RPMI8226 (cell line): ENCODE data around the gene B9D1.

ENCODE experiments used
- DNase-seq: peaks from one replicate; pipeline ENCODE4 v3.0.0-alpha.2; 2015

Gene B9D1

DNA sequence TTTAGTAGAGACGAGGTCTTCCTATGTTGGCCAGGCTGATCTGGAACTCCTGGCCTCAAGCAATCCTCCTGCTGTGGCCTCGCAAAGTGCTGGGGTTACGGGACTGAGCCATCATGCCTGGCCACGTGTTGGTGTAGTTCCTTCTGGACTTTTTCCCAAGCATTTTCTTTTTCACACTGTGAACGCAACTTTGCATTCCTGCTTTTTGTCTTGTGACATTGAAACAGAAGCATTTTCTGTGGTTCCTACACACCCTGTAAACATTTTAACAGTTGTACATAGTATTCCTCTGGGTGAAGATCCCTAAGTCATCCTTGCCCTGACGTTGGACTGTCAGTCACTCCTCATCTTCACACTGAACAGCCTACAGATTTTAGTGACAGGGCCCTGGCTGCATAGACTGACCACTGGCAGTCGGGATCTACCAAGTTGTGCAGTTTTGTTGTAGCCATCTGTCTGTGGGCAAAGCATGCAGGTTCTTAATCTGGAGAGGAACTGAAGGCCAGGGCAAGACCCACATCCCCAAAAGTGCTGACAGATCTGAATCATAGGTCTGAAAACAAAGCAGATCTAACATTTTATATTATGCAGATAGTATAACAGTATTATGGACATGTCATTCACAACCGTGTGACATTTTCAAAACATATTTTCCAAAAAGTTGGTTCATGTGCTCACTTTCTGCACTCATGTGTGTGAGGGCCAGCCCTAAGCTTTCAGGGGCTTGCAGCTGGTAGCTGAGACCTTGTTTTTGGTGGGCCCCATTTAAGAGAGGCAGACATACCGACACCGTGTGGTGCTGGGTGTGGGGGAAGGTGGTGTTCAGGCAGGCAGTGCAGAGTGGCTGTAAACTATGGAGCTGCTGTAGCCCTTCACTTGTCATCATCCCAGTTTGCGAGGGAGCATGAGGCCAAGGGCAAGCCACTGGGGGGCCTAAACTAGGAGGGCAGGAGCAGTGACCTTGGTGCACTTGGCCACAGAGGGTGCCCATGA lies 65.4 kb downstream of the B9D1 start:
- DNase-seq: peak; percentile 25

- no peak for DNase-seq
Measured at GRCh38 chr17:19295473-19296135, 66.9 kb downstream of the B9D1 start.

- DNase-seq: no peak
Measured at GRCh38 chr17:19294443-19294842, 68.1 kb downstream of the B9D1 start.
